Fibroblast of lung (primary cell): ENCODE measurements around the gene CCDC69. TPM values are rescaled to one million over a fixed set of nuclear protein-coding genes. Genes with fewer than 3 reads are reported as not detected.

ENCODE experiments used
- DNase-seq, 2 donors: peaks; one replicate each; pipeline versions ENCODE4 v3.0.0 to v3.0.0-alpha.2; 2010; ENCODE audit warnings: low read depth in 2 of 2
- H2AFZ ChIP-seq: 2 replicates; pipeline ENCODE4 v1.5.1; 2012; ENCODE audit warnings: low read length, control low read depth, inconsistent platforms
- H3K27ac ChIP-seq: 2 replicates; pipeline ENCODE4 v1.5.1; 2011; ENCODE audit warnings: low read length, control low read depth; ENCODE audit not compliant: insufficient read depth
- H3K27me3 ChIP-seq: 2 replicates; pipeline ENCODE4 v1.5.1; 2011; ENCODE audit warnings: mild to moderate bottlenecking, low read length; ENCODE audit not compliant: control insufficient read depth, insufficient read depth
- H3K36me3 ChIP-seq: 2 replicates; pipeline ENCODE4 v1.5.1; 2011; ENCODE audit warnings: low read length; ENCODE audit not compliant: control insufficient read depth, insufficient read depth
- H3K4me1 ChIP-seq: 2 replicates; pipeline ENCODE4 v1.5.1; 2011; ENCODE audit warnings: low read length; ENCODE audit not compliant: control insufficient read depth, insufficient read depth; ENCODE audit errors: extremely low read depth
- H3K4me2 ChIP-seq: 2 replicates; pipeline ENCODE4 v1.5.1; 2011; ENCODE audit warnings: low read length, control low read depth; ENCODE audit not compliant: insufficient read depth; ENCODE audit errors: extremely low read depth
- H3K4me3 ChIP-seq, 4 experiments: fragments of 200-600 bp in 1 of 4; sonication (generic) in 1 of 4; replicated peaks in 1 of 4; 2 replicates each; pipeline ENCODE4 v1.5.1; 2011 to 2016; ENCODE audit warnings: low read length in 4 of 4, low read depth in 3 of 4, mild to moderate bottlenecking in 3 of 4, control low read depth in 2 of 4, inconsistent platforms in 1 of 4, mixed read lengths in 1 of 4; ENCODE audit not compliant: insufficient read depth in 1 of 4; ENCODE audit errors: control extremely low read depth in 1 of 4
- H3K79me2 ChIP-seq: 2 replicates; pipeline ENCODE4 v1.5.1; 2012; ENCODE audit warnings: mild to moderate bottlenecking, low read length, inconsistent platforms; ENCODE audit not compliant: control insufficient read depth, insufficient read depth
- H3K9ac ChIP-seq: 2 replicates; pipeline ENCODE4 v1.5.1; 2011; ENCODE audit warnings: mild to moderate bottlenecking, low read length, control low read depth; ENCODE audit not compliant: insufficient read depth
- H3K9me3 ChIP-seq: 2 replicates; pipeline ENCODE4 v1.5.1; 2012; ENCODE audit warnings: low read depth, low read length; ENCODE audit not compliant: control insufficient read depth, insufficient read depth
- H4K20me1 ChIP-seq: 2 replicates; pipeline ENCODE4 v1.5.1; 2011; ENCODE audit warnings: low read length; ENCODE audit not compliant: control insufficient read depth, insufficient read depth; ENCODE audit errors: extremely low read depth
- CTCF ChIP-seq, 2 donors: IDR thresholded peaks in 1 of 2; conservative IDR thresholded peaks in 1 of 2; 1 replicate in 1 of 2; 2 replicates in 1 of 2; pipeline ENCODE4 v1.5.1; 2011 to 2012; ENCODE audit warnings: low read length in 2 of 2, control low read depth in 1 of 2, inconsistent platforms in 1 of 2, low read depth in 1 of 2, mild to moderate bottlenecking in 1 of 2
- EZH2 ChIP-seq: IDR thresholded peaks from 2 replicates; pipeline ENCODE4 v1.5.1; 2012; ENCODE audit warnings: low read length, control low read depth, mild to moderate bottlenecking; ENCODE audit errors: missing control alignments
- polyA plus RNA-seq, 2 donors: library from polyadenylated mRNA; depleted of rRNA in 1 of 2; stranded (reverse) in 1 of 2; unstranded in 1 of 2; fragments of >200 nt; gene quantifications; 2 replicates each; pipeline ENCODE4 v1.2.1, GENCODE V29; 2011 to 2012; ENCODE audit warnings: missing spikeins in 1 of 2
- total RNA-seq: library from RNA; depleted of rRNA; stranded (reverse); fragments of >200 nt; gene quantifications from 2 replicates; pipeline ENCODE4 v1.2.1, GENCODE V29; 2014

Gene CCDC69
- total and polyA plus RNA-seq, 2 donors (not counting 1 experiment from before 2014, with no cell fraction given) = 1.5 to 4.0 TPM

DNA sequence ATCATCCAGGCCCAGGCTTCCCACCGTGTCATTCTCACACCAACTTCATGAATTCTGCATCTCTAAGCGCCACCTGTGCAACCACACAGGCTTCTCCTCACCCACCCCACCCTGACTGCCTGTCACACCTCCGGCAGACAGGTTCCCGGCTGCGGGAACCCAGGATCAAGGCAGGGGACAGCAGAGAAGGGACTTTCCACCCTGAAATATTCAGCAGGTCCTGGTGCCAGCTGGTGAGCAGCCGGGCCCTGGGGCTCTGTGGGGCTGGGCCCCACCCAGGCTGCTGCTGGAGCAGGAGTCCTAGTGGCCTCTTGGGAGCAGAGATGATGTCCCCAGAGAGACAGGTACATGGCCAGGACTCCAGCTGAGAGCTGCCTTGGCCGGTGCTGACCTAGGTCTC, 79.0 kb downstream of the CCDC69 start:
- Histone ChIP-seq H3K27ac (no peak overlapping the region), H3K4me3 (no peak overlapping the region), H3K4me2 (no peak overlapping the region), H3K9ac (no peak overlapping the region), H3K36me3 (peaks cover 16% of the 10 kb centered on the region), H3K27me3 (no peaks in the 10 kb centered on the region), H4K20me1 (peaks cover 7% of the 10 kb centered on the region), H3K4me1 (peaks cover 7% of the 10 kb centered on the region), H3K79me2 (peaks cover 95% of the 10 kb centered on the region), H2AFZ (no peak overlapping the region), H3K9me3 (no peaks in the 10 kb centered on the region)
- no peak for TF ChIP-seq CTCF (conservative IDR thresholded peaks at IDR 0.05 in 1 of 2, IDR thresholded peaks at IDR 0.05 in 1 of 2; ENCODE audit: low read depth in 1 of 2, low read length in 2 of 2)
- no peak for TF ChIP-seq EZH2
- DNase-seq = no peak

- no peaks in the 10 kb centered on the region for H3K27me3 ChIP-seq
- no peak overlapping the region for H3K27ac ChIP-seq
- peaks cover 7% of the 10 kb centered on the region for H3K4me1 ChIP-seq
- H3K79me2 ChIP-seq = peaks cover 91% of the 10 kb centered on the region
- peaks cover 17% of the 10 kb centered on the region for H3K36me3 ChIP-seq
- DNase-seq = no peak
- no peak overlapping the region for H3K9ac ChIP-seq
- H3K4me2 ChIP-seq = no peak overlapping the region
- TF ChIP-seq EZH2 = no peak
- no peak for TF ChIP-seq CTCF (conservative IDR thresholded peaks at IDR 0.05 in 1 of 2, IDR thresholded peaks at IDR 0.05 in 1 of 2; ENCODE audit: low read depth in 1 of 2, low read length in 2 of 2)
- no peaks in the 10 kb centered on the region for H3K9me3 ChIP-seq
- peaks cover 7% of the 10 kb centered on the region for H4K20me1 ChIP-seq
- H3K4me3 ChIP-seq = no peak overlapping the region
- H2AFZ ChIP-seq = no peak overlapping the region
Measured at GRCh38 chr5:151144275-151144674, 79.6 kb downstream of the CCDC69 start.

- peaks cover 89% of the 10 kb centered on the region for H3K79me2 ChIP-seq
- no peak overlapping the region for H3K27ac ChIP-seq
- H3K9ac ChIP-seq = no peak overlapping the region
Measured at GRCh38 chr5:151143645-151144044, 80.2 kb downstream of the CCDC69 start.

More at GRCh38 chr5:151143645-151144044, 80.2 kb downstream of the CCDC69 start:
- Histone ChIP-seq H3K36me3 (peaks cover 23% of the 10 kb centered on the region), H3K4me3 (no peak overlapping the region), H3K9me3 (no peaks in the 10 kb centered on the region), H3K4me1 (peaks cover 7% of the 10 kb centered on the region), H3K27me3 (no peaks in the 10 kb centered on the region), H4K20me1 (peaks cover 7% of the 10 kb centered on the region), H2AFZ (no peak overlapping the region), H3K4me2 (no peak overlapping the region)
- DNase-seq = no peak
- TF ChIP-seq EZH2 (no peak), CTCF (conservative IDR thresholded peaks at IDR 0.05 in 1 of 2, IDR thresholded peaks at IDR 0.05 in 1 of 2; ENCODE audit: low read depth in 1 of 2, low read length in 2 of 2) (no peak)
